Fibroblast of lung (primary cell): ENCODE data around the gene ATP9B. TPM values are rescaled to one million over a fixed set of nuclear protein-coding genes. Genes with fewer than 3 reads are reported as not detected.

Experiments
- DNase-seq, 2 donors: peaks; one replicate each; pipeline versions ENCODE4 v3.0.0 to v3.0.0-alpha.2; 2010; ENCODE audit warnings: low read depth in 2 of 2
- H2AFZ ChIP-seq: 2 replicates; pipeline ENCODE4 v1.5.1; 2012; ENCODE audit warnings: low read length, control low read depth, inconsistent platforms
- H3K27ac ChIP-seq: 2 replicates; pipeline ENCODE4 v1.5.1; 2011; ENCODE audit warnings: low read length, control low read depth; ENCODE audit not compliant: insufficient read depth
- H3K27me3 ChIP-seq: 2 replicates; pipeline ENCODE4 v1.5.1; 2011; ENCODE audit warnings: mild to moderate bottlenecking, low read length; ENCODE audit not compliant: control insufficient read depth, insufficient read depth
- H3K36me3 ChIP-seq: 2 replicates; pipeline ENCODE4 v1.5.1; 2011; ENCODE audit warnings: low read length; ENCODE audit not compliant: control insufficient read depth, insufficient read depth
- H3K4me1 ChIP-seq: 2 replicates; pipeline ENCODE4 v1.5.1; 2011; ENCODE audit warnings: low read length; ENCODE audit not compliant: control insufficient read depth, insufficient read depth; ENCODE audit errors: extremely low read depth
- H3K4me2 ChIP-seq: 2 replicates; pipeline ENCODE4 v1.5.1; 2011; ENCODE audit warnings: low read length, control low read depth; ENCODE audit not compliant: insufficient read depth; ENCODE audit errors: extremely low read depth
- H3K4me3 ChIP-seq, 4 experiments: fragments of 200-600 bp in 1 of 4; sonication (generic) in 1 of 4; replicated peaks in 1 of 4; 2 replicates each; pipeline ENCODE4 v1.5.1; 2011 to 2016; ENCODE audit warnings: low read length in 4 of 4, low read depth in 3 of 4, mild to moderate bottlenecking in 3 of 4, control low read depth in 2 of 4, inconsistent platforms in 1 of 4, mixed read lengths in 1 of 4; ENCODE audit not compliant: insufficient read depth in 1 of 4; ENCODE audit errors: control extremely low read depth in 1 of 4
- H3K79me2 ChIP-seq: 2 replicates; pipeline ENCODE4 v1.5.1; 2012; ENCODE audit warnings: mild to moderate bottlenecking, low read length, inconsistent platforms; ENCODE audit not compliant: control insufficient read depth, insufficient read depth
- H3K9ac ChIP-seq: 2 replicates; pipeline ENCODE4 v1.5.1; 2011; ENCODE audit warnings: mild to moderate bottlenecking, low read length, control low read depth; ENCODE audit not compliant: insufficient read depth
- H3K9me3 ChIP-seq: 2 replicates; pipeline ENCODE4 v1.5.1; 2012; ENCODE audit warnings: low read depth, low read length; ENCODE audit not compliant: control insufficient read depth, insufficient read depth
- H4K20me1 ChIP-seq: 2 replicates; pipeline ENCODE4 v1.5.1; 2011; ENCODE audit warnings: low read length; ENCODE audit not compliant: control insufficient read depth, insufficient read depth; ENCODE audit errors: extremely low read depth
- EZH2 ChIP-seq: IDR thresholded peaks from 2 replicates; pipeline ENCODE4 v1.5.1; 2012; ENCODE audit warnings: low read length, control low read depth, mild to moderate bottlenecking; ENCODE audit errors: missing control alignments
- polyA plus RNA-seq, 2 donors: library from polyadenylated mRNA; depleted of rRNA in 1 of 2; stranded (reverse) in 1 of 2; unstranded in 1 of 2; fragments of >200 nt; gene quantifications; 2 replicates each; pipeline ENCODE4 v1.2.1, GENCODE V29; 2011 to 2012; ENCODE audit warnings: missing spikeins in 1 of 2
- total RNA-seq: library from RNA; depleted of rRNA; stranded (reverse); fragments of >200 nt; gene quantifications from 2 replicates; pipeline ENCODE4 v1.2.1, GENCODE V29; 2014
- TF ChIP-seq, protein P1 (sequence below), 2 donors: IDR thresholded peaks in 1 of 2; conservative IDR thresholded peaks in 1 of 2; 1 replicate in 1 of 2; 2 replicates in 1 of 2; pipeline ENCODE4 v1.5.1; 2011 to 2012; ENCODE audit warnings: low read length in 2 of 2, control low read depth in 1 of 2, inconsistent platforms in 1 of 2, low read depth in 1 of 2, mild to moderate bottlenecking in 1 of 2

The ATP9B gene
- total and polyA plus RNA-seq, 2 donors (not counting 1 experiment from before 2014, with no cell fraction given), result 11.2 to 27.7 TPM

DNA sequence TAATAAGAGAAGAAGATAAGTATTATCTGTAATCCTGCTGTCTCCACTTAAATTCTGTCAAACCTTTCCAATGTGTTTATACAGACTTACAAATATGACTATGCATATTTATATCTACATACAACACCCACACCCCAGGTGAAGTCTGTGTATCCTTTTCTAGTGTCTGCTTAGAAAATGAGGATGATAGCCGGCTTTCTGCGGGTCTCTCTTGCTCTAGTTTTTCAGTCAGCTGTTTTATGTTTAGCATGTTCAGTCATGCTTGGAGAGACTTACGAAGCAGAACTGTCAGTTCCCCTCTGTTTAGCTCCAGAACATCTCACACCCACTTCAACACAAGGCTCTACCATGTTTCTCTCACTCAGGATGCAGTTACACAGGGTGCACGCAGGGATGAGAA, 189.3 kb downstream of the ATP9B start:
- no peaks in the 10 kb centered on the region for H3K27me3 ChIP-seq
- H3K9me3 ChIP-seq, result no peaks in the 10 kb centered on the region
- no peak overlapping the region for H3K27ac ChIP-seq
- no peak overlapping the region for H3K9ac ChIP-seq
- H3K4me3 ChIP-seq, result no peak overlapping the region
- no peak overlapping the region for H2AFZ ChIP-seq
- H3K4me1 ChIP-seq, result no peaks in the 10 kb centered on the region
- no peaks in the 10 kb centered on the region for H3K79me2 ChIP-seq
- no peaks in the 10 kb centered on the region for H3K36me3 ChIP-seq
- no peak for DNase-seq
- H3K4me2 ChIP-seq, result no peak overlapping the region
- TF ChIP-seq, protein P1, sequence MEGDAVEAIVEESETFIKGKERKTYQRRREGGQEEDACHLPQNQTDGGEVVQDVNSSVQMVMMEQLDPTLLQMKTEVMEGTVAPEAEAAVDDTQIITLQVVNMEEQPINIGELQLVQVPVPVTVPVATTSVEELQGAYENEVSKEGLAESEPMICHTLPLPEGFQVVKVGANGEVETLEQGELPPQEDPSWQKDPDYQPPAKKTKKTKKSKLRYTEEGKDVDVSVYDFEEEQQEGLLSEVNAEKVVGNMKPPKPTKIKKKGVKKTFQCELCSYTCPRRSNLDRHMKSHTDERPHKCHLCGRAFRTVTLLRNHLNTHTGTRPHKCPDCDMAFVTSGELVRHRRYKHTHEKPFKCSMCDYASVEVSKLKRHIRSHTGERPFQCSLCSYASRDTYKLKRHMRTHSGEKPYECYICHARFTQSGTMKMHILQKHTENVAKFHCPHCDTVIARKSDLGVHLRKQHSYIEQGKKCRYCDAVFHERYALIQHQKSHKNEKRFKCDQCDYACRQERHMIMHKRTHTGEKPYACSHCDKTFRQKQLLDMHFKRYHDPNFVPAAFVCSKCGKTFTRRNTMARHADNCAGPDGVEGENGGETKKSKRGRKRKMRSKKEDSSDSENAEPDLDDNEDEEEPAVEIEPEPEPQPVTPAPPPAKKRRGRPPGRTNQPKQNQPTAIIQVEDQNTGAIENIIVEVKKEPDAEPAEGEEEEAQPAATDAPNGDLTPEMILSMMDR (conservative IDR thresholded peaks at IDR 0.05 in 1 of 2, IDR thresholded peaks at IDR 0.05 in 1 of 2; ENCODE audit: low read depth in 1 of 2, low read length in 2 of 2), result no peak
- TF ChIP-seq EZH2, result no peak
- H4K20me1 ChIP-seq, result no peaks in the 10 kb centered on the region

DNA sequence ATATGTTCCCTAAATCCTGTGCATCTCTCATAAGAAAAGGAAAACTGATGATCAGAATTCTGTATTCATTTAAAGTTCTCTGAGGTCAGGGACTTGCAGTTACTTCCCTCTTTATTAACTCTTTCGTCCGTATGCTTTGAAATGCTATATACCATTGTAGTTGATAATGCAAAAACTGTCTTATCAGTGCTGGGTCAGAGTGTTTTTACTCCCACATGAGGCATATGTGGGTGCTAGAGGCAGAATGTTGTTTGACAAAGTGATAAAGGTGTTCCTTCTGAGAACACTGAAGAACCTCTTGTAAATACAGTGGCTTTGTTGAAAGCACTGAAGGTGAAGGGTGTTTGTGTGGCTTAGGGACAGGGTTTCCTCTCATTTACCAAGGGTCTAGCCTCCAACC, 190.0 kb downstream of the ATP9B start:
- no peak overlapping the region for H3K27ac ChIP-seq
- no peaks in the 10 kb centered on the region for H3K36me3 ChIP-seq
- H3K4me3 ChIP-seq, result no peak overlapping the region
- H3K79me2 ChIP-seq, result no peaks in the 10 kb centered on the region
- no peaks in the 10 kb centered on the region for H4K20me1 ChIP-seq
- H3K9ac ChIP-seq, result no peak overlapping the region
- H3K4me1 ChIP-seq, result no peaks in the 10 kb centered on the region
- no peaks in the 10 kb centered on the region for H3K27me3 ChIP-seq
- no peak for DNase-seq
- H3K4me2 ChIP-seq, result no peak overlapping the region
- no peaks in the 10 kb centered on the region for H3K9me3 ChIP-seq
- TF ChIP-seq, protein P1 (conservative IDR thresholded peaks at IDR 0.05 in 1 of 2, IDR thresholded peaks at IDR 0.05 in 1 of 2; ENCODE audit: low read depth in 1 of 2, low read length in 2 of 2), result no peak
- no peak for TF ChIP-seq EZH2
- H2AFZ ChIP-seq, result no peak overlapping the region

DNA sequence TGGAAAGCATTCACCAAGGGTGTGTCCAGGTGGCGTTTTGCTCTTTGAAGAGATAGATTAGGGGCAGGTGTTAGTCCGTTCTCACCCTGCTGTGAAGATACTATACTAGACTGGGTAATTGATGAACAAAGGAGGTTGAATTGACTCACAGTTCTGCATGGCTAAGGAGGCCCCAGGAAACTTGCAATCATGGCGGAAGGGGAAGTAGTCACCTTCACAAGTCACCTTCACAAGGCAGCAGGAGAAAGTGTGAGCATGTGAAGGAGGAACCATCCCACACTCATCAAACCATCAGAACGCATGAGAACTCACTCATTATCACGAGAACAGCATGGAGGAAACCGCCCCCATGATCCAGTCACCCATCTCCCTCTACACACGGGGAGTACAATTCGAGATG, 190.8 kb downstream of the ATP9B start:
- H4K20me1 ChIP-seq, result no peaks in the 10 kb centered on the region
- no peak for DNase-seq
- H3K27me3 ChIP-seq, result no peaks in the 10 kb centered on the region
- no peak overlapping the region for H3K4me3 ChIP-seq
- TF ChIP-seq EZH2, result no peak
- TF ChIP-seq, protein P1 (conservative IDR thresholded peaks at IDR 0.05 in 1 of 2, IDR thresholded peaks at IDR 0.05 in 1 of 2; ENCODE audit: low read depth in 1 of 2, low read length in 2 of 2), result no peak
- no peak overlapping the region for H2AFZ ChIP-seq
- no peak overlapping the region for H3K4me2 ChIP-seq
- no peak overlapping the region for H3K27ac ChIP-seq
- no peak overlapping the region for H3K9ac ChIP-seq
- H3K9me3 ChIP-seq, result no peaks in the 10 kb centered on the region
- no peaks in the 10 kb centered on the region for H3K4me1 ChIP-seq
- H3K79me2 ChIP-seq, result no peaks in the 10 kb centered on the region
- H3K36me3 ChIP-seq, result no peaks in the 10 kb centered on the region
